Astrocyte of the cerebellum (primary cell): Measurements from ENCODE around the gene TBC1D8.
"Not testable (repeated sequence)": the region's sequence is repeated elsewhere in the genome, so short reads cannot be mapped to it uniquely, and the experiment has no call there.

Experiments
- DNase-seq: peaks from one replicate; pipeline ENCODE4 v3.0.0-alpha.2; 2011; ENCODE audit warnings: low read depth
- H3K4me3 ChIP-seq: 2 replicates; pipeline ENCODE4 v1.5.1; 2011; ENCODE audit warnings: mild to moderate bottlenecking, low read depth, low read length, moderate library complexity
- in situ Hi-C: cut with HindIII; loops from 2 replicates; pipeline ENCODE4 v1.10.0; 2017; ENCODE audit warnings: low sequenced_read_pairs
- TF ChIP-seq, protein P1 (sequence below): IDR thresholded peaks from 2 replicates; pipeline ENCODE4 v1.5.1; 2012; ENCODE audit warnings: low read length, low read depth, moderate library complexity, mild to moderate bottlenecking; ENCODE audit errors: missing control alignments

The TBC1D8 gene

DNA sequence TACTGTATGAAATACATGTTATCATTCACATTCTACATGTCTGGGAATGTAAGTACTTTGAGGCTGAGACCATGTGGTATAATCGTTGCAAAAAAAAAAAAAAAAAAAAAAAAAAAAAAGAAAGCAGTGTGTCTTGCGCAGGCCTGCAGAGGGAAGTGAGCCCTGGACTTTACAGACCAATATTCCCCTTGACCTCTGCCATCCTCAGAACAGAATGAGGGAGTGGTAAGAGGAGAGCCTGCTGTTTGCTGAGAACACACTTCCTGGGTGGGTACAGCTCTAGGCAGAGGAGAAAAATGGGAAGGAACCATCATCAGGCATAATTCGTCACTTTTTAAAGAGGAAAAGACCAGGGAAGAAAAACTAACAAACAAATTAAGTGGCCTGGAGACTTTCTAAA lies 28.8 kb upstream of the TBC1D8 start:
- in situ Hi-C loops, result no loop called here
- no peak overlapping the region for H3K4me3 ChIP-seq
- TF ChIP-seq, protein P1, sequence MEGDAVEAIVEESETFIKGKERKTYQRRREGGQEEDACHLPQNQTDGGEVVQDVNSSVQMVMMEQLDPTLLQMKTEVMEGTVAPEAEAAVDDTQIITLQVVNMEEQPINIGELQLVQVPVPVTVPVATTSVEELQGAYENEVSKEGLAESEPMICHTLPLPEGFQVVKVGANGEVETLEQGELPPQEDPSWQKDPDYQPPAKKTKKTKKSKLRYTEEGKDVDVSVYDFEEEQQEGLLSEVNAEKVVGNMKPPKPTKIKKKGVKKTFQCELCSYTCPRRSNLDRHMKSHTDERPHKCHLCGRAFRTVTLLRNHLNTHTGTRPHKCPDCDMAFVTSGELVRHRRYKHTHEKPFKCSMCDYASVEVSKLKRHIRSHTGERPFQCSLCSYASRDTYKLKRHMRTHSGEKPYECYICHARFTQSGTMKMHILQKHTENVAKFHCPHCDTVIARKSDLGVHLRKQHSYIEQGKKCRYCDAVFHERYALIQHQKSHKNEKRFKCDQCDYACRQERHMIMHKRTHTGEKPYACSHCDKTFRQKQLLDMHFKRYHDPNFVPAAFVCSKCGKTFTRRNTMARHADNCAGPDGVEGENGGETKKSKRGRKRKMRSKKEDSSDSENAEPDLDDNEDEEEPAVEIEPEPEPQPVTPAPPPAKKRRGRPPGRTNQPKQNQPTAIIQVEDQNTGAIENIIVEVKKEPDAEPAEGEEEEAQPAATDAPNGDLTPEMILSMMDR, result no peak
- DNase-seq, result no peak

DNA sequence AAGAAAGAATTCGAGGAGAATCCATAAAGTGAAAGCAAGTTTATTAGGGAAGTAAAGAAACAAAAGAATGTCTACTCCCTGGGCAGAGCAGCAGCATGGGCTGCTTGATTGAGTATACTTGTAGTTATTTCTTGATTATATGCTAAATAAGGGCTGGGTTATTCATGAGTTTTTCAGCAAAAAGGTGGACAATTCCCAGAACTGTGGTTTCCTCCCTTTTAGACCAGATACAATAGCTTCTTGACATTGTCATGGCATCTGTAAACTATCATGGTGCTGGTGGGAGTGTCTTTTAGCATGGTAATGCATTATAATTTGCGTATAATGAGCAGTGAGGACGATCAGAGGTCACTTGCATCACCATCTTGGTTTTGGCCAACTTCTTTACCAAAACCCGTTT lies 25.6 kb upstream of the TBC1D8 start:
- in situ Hi-C loops, result no loop called here
- DNase-seq, result no peak
- no peak overlapping the region for H3K4me3 ChIP-seq
- TF ChIP-seq, protein P1, result no peak

DNA sequence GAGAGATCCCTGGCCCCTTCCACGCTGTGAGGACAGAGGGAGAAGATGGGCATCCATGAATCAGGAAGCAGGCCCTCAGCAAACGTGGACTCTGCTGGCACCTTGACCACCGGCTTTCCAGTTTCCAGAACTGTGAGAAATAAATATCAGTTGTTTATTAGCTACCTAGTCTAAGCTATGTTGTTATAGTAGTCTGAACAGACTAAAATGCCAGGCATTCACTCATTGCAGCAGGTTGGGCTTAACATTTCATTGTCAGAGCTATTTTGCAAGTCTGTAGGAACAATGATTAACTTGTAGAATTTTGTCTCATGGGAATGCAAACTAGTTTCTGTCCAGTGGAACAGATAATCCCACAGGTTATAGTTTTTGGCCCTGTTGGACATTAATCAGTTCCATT lies 24.8 kb upstream of the TBC1D8 start:
- no peak overlapping the region for H3K4me3 ChIP-seq
- in situ Hi-C loops, result no loop called here
- DNase-seq, result no peak
- TF ChIP-seq, protein P1, result no peak

DNA sequence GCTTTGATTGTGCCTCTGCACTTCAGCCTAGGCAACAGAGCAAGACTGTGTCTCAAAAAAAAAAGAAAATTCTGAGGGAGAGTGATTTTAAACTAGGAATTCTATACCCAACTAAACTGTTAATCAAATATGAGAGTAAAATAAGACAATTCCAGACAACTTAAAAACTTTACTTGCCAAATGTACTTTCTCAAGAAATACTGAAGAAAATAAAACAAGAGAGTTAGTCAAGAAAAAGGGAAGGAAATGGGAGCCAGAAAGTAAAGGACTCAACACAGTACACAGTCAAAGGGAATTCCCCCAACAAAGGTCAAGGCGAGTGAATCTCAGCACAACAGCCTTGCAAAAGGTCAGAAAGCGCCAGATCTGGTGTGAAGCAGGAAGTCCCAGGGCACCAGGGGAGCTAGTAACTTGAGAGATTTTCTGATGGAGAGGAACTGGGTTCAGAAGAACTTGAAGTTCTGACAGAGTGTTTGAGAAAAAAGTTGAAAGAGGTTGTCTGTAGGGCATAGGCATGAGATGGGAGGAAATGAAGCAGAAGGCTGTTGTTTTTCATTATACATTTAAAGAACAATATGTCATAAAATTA lies 22.6 kb upstream of the TBC1D8 start:
- in situ Hi-C loops, result no loop called here

DNA sequence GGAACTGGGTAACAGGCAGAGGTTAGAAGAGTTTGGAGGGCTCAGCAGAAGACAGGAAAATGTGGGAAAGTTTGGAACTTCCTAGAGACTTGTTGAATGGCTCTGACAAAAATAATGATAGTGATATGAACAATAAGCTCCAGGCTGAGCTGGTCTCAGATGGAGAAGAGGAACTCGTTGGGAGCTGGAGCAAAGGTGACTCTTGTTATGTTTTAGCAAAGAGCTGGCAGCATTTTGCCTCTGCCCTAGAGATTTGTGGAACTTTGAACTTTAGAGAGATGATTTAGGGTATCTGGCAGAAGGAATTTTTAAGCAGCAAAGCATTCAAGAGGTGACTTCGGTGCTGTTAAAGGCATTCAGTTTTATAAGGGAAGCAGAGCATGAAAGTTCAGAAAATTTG lies 18.6 kb upstream of the TBC1D8 start:
- H3K4me3 ChIP-seq, in situ Hi-C loops, DNase-seq: not testable (repeated sequence)

More for the DNA sequence above, 22.6 kb upstream of the TBC1D8 start:
- H3K4me3 ChIP-seq, result no peak overlapping the region
- DNase-seq, result no peak
- TF ChIP-seq, protein P1, result no peak

DNA sequence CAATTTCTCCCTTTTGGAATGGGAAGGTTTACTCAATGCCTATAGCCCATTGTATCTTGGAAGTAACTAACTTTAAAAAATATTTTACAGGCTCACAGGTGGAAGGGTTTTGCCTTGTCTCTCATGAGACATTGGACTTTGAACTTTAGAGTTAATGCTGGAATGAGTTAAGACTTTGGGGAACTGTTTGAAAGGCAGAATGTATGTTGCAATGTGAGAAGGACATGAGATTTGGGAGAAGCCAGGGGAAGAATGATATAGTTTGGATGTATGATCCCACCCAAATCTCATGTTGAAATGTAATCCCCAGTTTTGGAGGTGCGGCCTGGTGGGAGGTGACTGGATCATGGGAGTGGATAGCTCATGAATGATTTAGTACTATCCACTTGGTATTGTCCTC lies 17.5 kb upstream of the TBC1D8 start:
- no peak overlapping the region for H3K4me3 ChIP-seq
- in situ Hi-C loops, result no loop called here
- TF ChIP-seq, protein P1, result no peak
- DNase-seq, result no peak

DNA sequence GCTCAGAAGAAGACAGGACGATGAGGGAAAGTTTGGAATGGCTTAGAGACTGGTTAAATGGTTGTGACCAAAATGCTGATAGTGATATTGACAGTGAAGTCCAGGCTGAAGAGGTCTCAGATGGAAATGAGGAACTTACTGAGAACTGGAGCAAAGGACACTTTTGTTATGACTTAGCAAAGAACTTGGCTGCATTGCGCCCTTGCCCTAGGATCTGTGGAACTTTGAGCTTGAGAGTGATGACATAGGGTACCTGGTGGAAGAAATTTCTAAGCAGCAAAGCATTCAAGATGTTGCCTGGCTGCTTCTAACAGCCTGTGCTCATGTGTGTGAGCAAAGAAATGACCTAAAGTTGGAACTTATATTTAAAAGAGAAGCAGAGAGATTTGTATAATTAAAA lies 16.4 kb upstream of the TBC1D8 start:
- H3K4me3 ChIP-seq, in situ Hi-C loops: not testable (repeated sequence)

DNA sequence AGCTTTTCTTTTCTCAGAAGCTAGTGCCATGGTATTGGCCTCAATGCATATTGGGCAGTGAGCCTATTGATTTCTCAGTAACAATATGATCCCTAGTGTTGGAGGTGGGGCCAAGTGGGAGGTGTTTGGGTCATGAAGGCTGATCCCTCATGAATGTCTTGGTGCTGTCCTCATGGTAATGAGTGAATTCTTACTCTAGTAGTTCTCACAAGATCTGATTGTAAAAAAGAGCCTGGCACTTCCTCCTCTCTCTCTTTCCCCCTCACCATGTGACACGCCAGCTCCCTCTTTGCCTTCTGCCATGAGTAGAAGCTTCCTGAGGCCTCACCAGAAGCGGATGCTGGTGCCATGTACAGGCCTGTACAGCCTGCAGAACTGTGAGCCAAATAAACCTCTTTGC lies 12.8 kb upstream of the TBC1D8 start:
- H3K4me3 ChIP-seq, result no peak overlapping the region
- DNase-seq, result no peak
- in situ Hi-C loops, result no loop called here
- TF ChIP-seq, protein P1, result no peak

More for the DNA sequence above, 16.4 kb upstream of the TBC1D8 start:
- not testable (repeated sequence) for DNase-seq
